ENCODE data around the gene STOX2.

The STOX2 gene

DNA sequence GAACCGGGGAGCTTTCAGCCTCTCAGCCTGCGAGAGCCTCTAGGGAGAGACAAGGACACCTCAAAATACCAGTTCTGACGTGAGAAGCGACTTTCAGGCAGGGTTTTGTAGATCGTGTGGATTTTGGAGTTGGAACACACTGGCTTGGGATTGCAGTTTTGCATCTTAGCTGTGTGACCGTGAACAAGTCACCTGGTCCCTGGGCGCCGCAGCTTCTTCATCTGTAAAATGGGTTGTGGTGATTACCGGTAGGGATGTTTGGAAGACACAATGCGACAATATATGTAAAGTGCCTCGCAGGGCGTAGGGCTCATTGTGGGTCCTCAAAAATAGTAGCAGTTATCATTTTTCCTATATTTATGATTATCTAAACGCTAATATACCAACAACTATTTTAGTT is 43.7 kb upstream of the STOX2 start:
- no peak overlapping the region for H3K4me3 ChIP-seq (ENCODE audit: low read depth, low read length)
- no peak for TF ChIP-seq CTCF (IDR thresholded peaks at IDR 0.05; ENCODE audit: low read depth, low read length, missing control alignments)
- no peak for DNase-seq (ENCODE audit: low read depth)

GRCh38 chr4:183863155-183863825 is 41.8 kb upstream of the STOX2 start:
- DNase-seq (ENCODE audit: low read depth): no peak
- TF ChIP-seq CTCF (IDR thresholded peaks at IDR 0.05; ENCODE audit: low read depth, low read length, missing control alignments): no peak
- H3K4me3 ChIP-seq (ENCODE audit: low read depth, low read length): no peak overlapping the region

DNA sequence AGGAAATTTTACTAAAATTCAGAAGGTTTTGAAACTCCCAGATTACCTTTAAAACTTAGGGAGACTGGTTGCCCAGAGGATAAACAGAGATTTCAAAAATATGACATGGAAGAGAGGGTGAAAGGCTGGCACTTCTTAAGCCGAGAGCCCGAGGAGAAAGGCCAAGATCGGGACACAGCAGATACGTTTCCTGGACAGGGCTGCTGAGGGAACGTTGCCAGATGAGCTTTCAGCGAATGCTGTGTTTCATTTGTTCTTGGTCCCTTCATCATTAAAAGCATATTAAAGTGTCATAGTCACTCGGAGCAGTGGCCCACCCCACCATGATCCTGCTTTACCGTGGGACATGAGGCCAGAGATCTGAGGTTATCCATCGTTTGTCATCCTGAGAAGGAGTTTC is 37.9 kb upstream of the STOX2 start:
- no peak for TF ChIP-seq CTCF (IDR thresholded peaks at IDR 0.05; ENCODE audit: low read depth, low read length, missing control alignments)
- H3K4me3 ChIP-seq (ENCODE audit: low read depth, low read length): no peak overlapping the region
- DNase-seq (ENCODE audit: low read depth): no peak

GRCh38 chr4:183870997-183871396 is 34.1 kb upstream of the STOX2 start:
- DNase-seq (ENCODE audit: low read depth): no peak
- TF ChIP-seq CTCF (IDR thresholded peaks at IDR 0.05; ENCODE audit: low read depth, low read length, missing control alignments): no peak
- H3K4me3 ChIP-seq (ENCODE audit: low read depth, low read length): no peak overlapping the region

DNA sequence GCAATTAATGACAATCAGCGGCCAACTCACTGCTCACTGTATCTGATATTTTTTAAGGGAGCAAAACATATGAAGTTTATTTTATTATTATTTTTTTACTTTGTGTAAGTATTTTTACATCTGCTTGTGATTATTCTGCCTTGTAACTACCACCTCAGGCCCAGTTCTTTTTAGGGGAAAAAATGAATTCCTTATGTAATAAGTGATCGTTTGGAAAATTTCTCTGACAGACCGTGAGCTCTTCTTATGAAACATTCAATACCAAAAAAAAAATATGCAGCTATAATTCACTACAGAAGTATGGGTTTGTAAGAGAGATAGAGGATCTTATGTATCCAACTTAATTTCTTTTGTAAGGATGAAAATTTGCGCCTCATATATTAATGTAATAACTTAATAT is 33.5 kb upstream of the STOX2 start:
- H3K4me3 ChIP-seq (ENCODE audit: low read depth, low read length): no peak overlapping the region
- no peak for TF ChIP-seq CTCF (IDR thresholded peaks at IDR 0.05; ENCODE audit: low read depth, low read length, missing control alignments)
- no peak for DNase-seq (ENCODE audit: low read depth)

- DNase-seq (ENCODE audit: low read depth): no peak
- no peak for TF ChIP-seq CTCF (IDR thresholded peaks at IDR 0.05; ENCODE audit: low read depth, low read length, missing control alignments)
- no peak overlapping the region for H3K4me3 ChIP-seq (ENCODE audit: low read depth, low read length)
Observed at GRCh38 chr4:183872531-183872930, 32.6 kb upstream of the STOX2 start.
